ENCODE results near the gene TMEM120A. TPM values are rescaled to one million over a fixed set of nuclear protein-coding genes. Genes with fewer than 3 reads are reported as not detected.

The TMEM120A gene
- total RNA-seq, 2 donors from 2014 or later: 39.4 to 44.7 TPM

GRCh38 chr7:75948179-75948578 lies 46.2 kb downstream of the TMEM120A start:
- no peak for ATAC-seq (ENCODE audit: insufficient number of reproducible peaks, low FRiP score, low read depth)
- Histone ChIP-seq H3K36me3 (peaks cover 3% of the 10 kb centered on the region), H3K4me3 (no peak overlapping the region), H3K27ac (no peak overlapping the region), H3K9me3 (no peaks in the 10 kb centered on the region), H3K27me3 (replicated peaks; ENCODE audit: insufficient read depth) (no peaks in the 10 kb centered on the region), H3K4me1 (ENCODE audit: control insufficient read depth in 1 of 2, low read depth in 2 of 2) (peaks cover 0 to 20% of the 10 kb centered on the region in 2 donors)
- DNase-seq (ENCODE audit: low spot score): no peak
- TF ChIP-seq CTCF (IDR thresholded peaks at IDR 0.05): no peak

- peaks cover 3% of the 10 kb centered on the region for H3K36me3 ChIP-seq
- no peaks in the 10 kb centered on the region for H3K9me3 ChIP-seq
- DNase-seq (ENCODE audit: low spot score) (no peak), ATAC-seq (ENCODE audit: insufficient number of reproducible peaks, low FRiP score, low read depth) (no peak)
- H3K4me1 ChIP-seq (ENCODE audit: control insufficient read depth in 1 of 2, low read depth in 2 of 2): peaks cover 0 to 20% of the 10 kb centered on the region in 2 donors
- no peak overlapping the region for H3K4me3 ChIP-seq
- TF ChIP-seq CTCF (IDR thresholded peaks at IDR 0.05): no peak
- no peaks in the 10 kb centered on the region for H3K27me3 ChIP-seq (replicated peaks; ENCODE audit: insufficient read depth)
- H3K27ac ChIP-seq: no peak overlapping the region
Observed at GRCh38 chr7:75946207-75946855, 48.1 kb downstream of the TMEM120A start.

- Histone ChIP-seq H3K9me3 (no peaks in the 10 kb centered on the region), H3K4me3 (no peak overlapping the region), H3K4me1 (ENCODE audit: control insufficient read depth in 1 of 2, low read depth in 2 of 2) (peaks cover 0 to 20% of the 10 kb centered on the region in 2 donors), H3K36me3 (peaks cover 3% of the 10 kb centered on the region), H3K27me3 (replicated peaks; ENCODE audit: insufficient read depth) (no peaks in the 10 kb centered on the region), H3K27ac (no peak overlapping the region)
- DNase-seq (ENCODE audit: low spot score): no peak
- no peak for ATAC-seq (ENCODE audit: insufficient number of reproducible peaks, low FRiP score, low read depth)
- TF ChIP-seq CTCF (IDR thresholded peaks at IDR 0.05): no peak
Observed at GRCh38 chr7:75945297-75946168, 48.9 kb downstream of the TMEM120A start.

- no peak for DNase-seq (ENCODE audit: low spot score)
- ATAC-seq (ENCODE audit: insufficient number of reproducible peaks, low FRiP score, low read depth): no peak
- Histone ChIP-seq H3K27me3 (replicated peaks; ENCODE audit: insufficient read depth) (no peaks in the 10 kb centered on the region), H3K27ac (no peak overlapping the region), H3K9me3 (no peaks in the 10 kb centered on the region), H3K4me3 (no peak overlapping the region), H3K4me1 (ENCODE audit: control insufficient read depth in 1 of 2, low read depth in 2 of 2) (peaks cover 0 to 15% of the 10 kb centered on the region in 2 donors), H3K36me3 (peaks cover 3% of the 10 kb centered on the region)
- TF ChIP-seq CTCF (IDR thresholded peaks at IDR 0.05): no peak
Observed at GRCh38 chr7:75944507-75944906, 49.9 kb downstream of the TMEM120A start.

DNA sequence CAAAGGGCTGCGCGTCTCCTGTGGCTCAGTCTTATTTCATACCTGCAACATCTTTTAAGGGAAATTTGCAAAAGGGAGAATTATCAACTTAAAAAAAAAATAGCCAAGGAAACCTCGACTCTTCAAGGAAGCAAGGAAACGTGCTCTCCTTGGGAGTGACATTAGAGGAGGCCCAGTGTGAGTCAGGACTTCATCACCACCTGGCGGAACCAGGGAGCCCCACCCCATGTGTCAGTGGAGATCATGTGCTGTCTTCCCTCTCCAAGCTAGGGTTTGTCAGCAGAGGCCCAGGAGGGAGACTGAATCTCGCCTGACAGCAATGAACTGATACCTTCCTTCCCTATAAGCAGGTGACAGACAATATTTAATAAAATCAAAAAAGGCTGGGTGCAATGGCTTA lies 50.5 kb downstream of the TMEM120A start:
- Histone ChIP-seq H3K4me1 (ENCODE audit: control insufficient read depth in 1 of 2, low read depth in 2 of 2) (peaks cover 0 to 12% of the 10 kb centered on the region in 2 donors), H3K27me3 (replicated peaks; ENCODE audit: insufficient read depth) (no peaks in the 10 kb centered on the region), H3K27ac (no peak overlapping the region), H3K9me3 (no peaks in the 10 kb centered on the region), H3K4me3 (no peak overlapping the region), H3K36me3 (peaks cover 3% of the 10 kb centered on the region)
- ATAC-seq (ENCODE audit: insufficient number of reproducible peaks, low FRiP score, low read depth) (no peak), DNase-seq (ENCODE audit: low spot score) (no peak)
- TF ChIP-seq CTCF (IDR thresholded peaks at IDR 0.05): no peak

All from thoracic aorta (tissue), 2 donors.